HepG2 (cell line): ENCODE data around the gene EPB41. TPM values are rescaled to one million over a fixed set of nuclear protein-coding genes. Genes with fewer than 3 reads are reported as not detected.
A peak's percentile ranks its signal among the peaks of the same experiment; 100 is the strongest.

Experiments
- ATAC-seq: fragments of 200-7000 bp; cut with Tn5 transposase; 3 replicates; pipeline ENCODE4 v1.9.1; 2020; ENCODE audit warnings: mild to moderate bottlenecking, moderate library complexity
- BruUV-seq: library from RNA; stranded (reverse); fragments of 400-500 nt; replicated peaks from 2 replicates; lab custom pipeline; 2021; lab: Mats Ljungman, UMichigan
- CTCF ChIA-PET: fragments of 300-600 bp; formaldehyde crosslinking; extraction: SDS; loops from one replicate; lab custom pipeline; 2021; ENCODE audit warnings: low total read pairs, inconsistent platforms, low intra/inter-chr PET ratio; lab: Yijun Ruan, JAX
- POLR2A ChIA-PET: fragments of 350-600 bp; sonication (Branson Sonifier 250); formaldehyde crosslinking; loops from one replicate; lab custom pipeline; 2020; ENCODE audit warnings: antibody characterized with exemption, inconsistent platforms; lab: Yijun Ruan, JAX
- DNase-seq: peaks from one replicate; pipeline ENCODE4 v3.0.0-alpha.2; 2015; ENCODE audit warnings: low spot score
- FAIRE-seq: peaks from 3 replicates; lab custom pipeline; 2011; peaks lifted over from hg19 to GRCh38; lab: Jason Lieb, UNC
- H2AFZ ChIP-seq: one replicate; pipeline ENCODE4 v1.6.1; 2011; ENCODE audit warnings: low read length, inconsistent platforms
- H3K27ac ChIP-seq: fragments of 300-600 bp; 3 replicates; pipeline ENCODE4 v1.8.0; 2011; ENCODE audit warnings: mixed run types, mild to moderate bottlenecking, mixed read lengths, low read length, inconsistent platforms; ENCODE audit not compliant: insufficient read depth; ENCODE audit errors: extremely low read length
- H3K27me3 ChIP-seq, 2 experiments: fragments of 200-600 bp in 1 of 2; 2 replicates in 1 of 2; 3 replicates in 1 of 2; pipeline versions ENCODE4 v1.6.0 to v1.8.0; 2011; ENCODE audit warnings: low read length in 2 of 2, mild to moderate bottlenecking in 2 of 2, moderate library complexity in 2 of 2, inconsistent platforms in 1 of 2; ENCODE audit not compliant: insufficient read depth in 2 of 2, control insufficient read depth in 1 of 2
- H3K36me3 ChIP-seq, 2 experiments: fragments of 200-600 bp in 1 of 2; replicated peaks in 1 of 2; 2 replicates in 1 of 2; 3 replicates in 1 of 2; pipeline versions ENCODE4 v1.5.1 to v1.8.0; 2011; ENCODE audit warnings: low read length in 2 of 2, inconsistent platforms in 1 of 2; ENCODE audit not compliant: insufficient read depth in 2 of 2, control insufficient read depth in 1 of 2
- H3K4me1 ChIP-seq: 2 replicates; pipeline ENCODE4 v1.5.1; 2012; ENCODE audit warnings: low read length, inconsistent platforms; ENCODE audit not compliant: insufficient read depth
- H3K4me2 ChIP-seq: 2 replicates; pipeline ENCODE4 v1.6.0; 2011; ENCODE audit warnings: low read depth, low read length, inconsistent platforms
- H3K4me3 ChIP-seq, 3 experiments: fragments of 200-600 bp in 1 of 3; sonication (generic), shearing (Covaris generic) in 1 of 3; replicated peaks in 1 of 3; 2 replicates each; pipeline ENCODE4 v1.5.1; 2011 to 2016; ENCODE audit warnings: low read length in 3 of 3, inconsistent platforms in 2 of 3, low read depth in 2 of 3, mild to moderate bottlenecking in 2 of 3, control low read depth in 1 of 3, mixed read lengths in 1 of 3; ENCODE audit not compliant: insufficient read depth in 1 of 3
- H3K79me2 ChIP-seq: one replicate; pipeline ENCODE4 v1.6.1; 2011; ENCODE audit warnings: low read length, inconsistent platforms; ENCODE audit not compliant: insufficient read depth
- H3K9ac ChIP-seq: 2 replicates; pipeline ENCODE4 v1.6.0; 2011; ENCODE audit warnings: mild to moderate bottlenecking, low read depth, low read length, inconsistent platforms; ENCODE audit not compliant: insufficient read depth
- H3K9me3 ChIP-seq: 2 replicates; pipeline ENCODE4 v1.5.1; 2012; ENCODE audit warnings: mild to moderate bottlenecking, low read length
- H4K20me1 ChIP-seq: 2 replicates; pipeline ENCODE4 v1.6.0; 2011; ENCODE audit warnings: inconsistent platforms, mild to moderate bottlenecking, low read length, moderate library complexity; ENCODE audit not compliant: insufficient read depth
- ATF1 ChIP-seq: IDR thresholded peaks from 2 replicates; pipeline ENCODE4 v1.6.1; 2016; ENCODE audit warnings: mild to moderate bottlenecking, control low read depth
- ELF4 ChIP-seq: sonication (generic); formaldehyde crosslinking; IDR thresholded peaks from 2 replicates; pipeline ENCODE4 v1.5.0; 2020; ENCODE audit warnings: missing genetic modification reagents, mild to moderate bottlenecking, moderate library complexity, borderline replicate concordance
- KAT8 ChIP-seq: IDR thresholded peaks from 2 replicates; pipeline ENCODE4 v1.6.1; 2016; ENCODE audit warnings: missing genetic modification reagents, missing compliant biosample characterization
- TFAP4 ChIP-seq: sonication (generic); IDR thresholded peaks from 2 replicates; pipeline ENCODE4 v1.6.1; 2016; ENCODE audit warnings: low read depth, borderline replicate concordance
- THAP7 ChIP-seq: sonication (generic); formaldehyde crosslinking; IDR thresholded peaks from 2 replicates; pipeline ENCODE4 v1.8.1; 2023; ENCODE audit warnings: mild to moderate bottlenecking, missing genetic modification reagents
- USF2 ChIP-seq, 2 experiments: sonication (generic) in 1 of 2; formaldehyde crosslinking in 1 of 2; IDR thresholded peaks; 2 replicates each; pipeline versions ENCODE4 v1.5.1 to v1.6.1; 2011 to 2020; ENCODE audit warnings: borderline replicate concordance in 1 of 2, low read depth in 1 of 2, low read length in 1 of 2, mild to moderate bottlenecking in 1 of 2, missing genetic modification reagents in 1 of 2, moderate library complexity in 1 of 2
- ZBTB38 ChIP-seq: sonication (generic); formaldehyde crosslinking; IDR thresholded peaks from 2 replicates; pipeline ENCODE4 v1.5.1; 2020; ENCODE audit warnings: mild to moderate bottlenecking, missing genetic modification reagents
- ZBTB7A ChIP-seq: sonication (generic); formaldehyde crosslinking; IDR thresholded peaks from 2 replicates; pipeline ENCODE4 v1.8.0; 2022; ENCODE audit warnings: mild to moderate bottlenecking, missing genetic modification reagents
- ZNF33B ChIP-seq: sonication (generic); formaldehyde crosslinking; IDR thresholded peaks from 2 replicates; pipeline ENCODE4 v1.5.1; 2020; ENCODE audit warnings: mild to moderate bottlenecking, missing genetic modification reagents
- ZNF441 ChIP-seq: sonication (generic); formaldehyde crosslinking; IDR thresholded peaks from 2 replicates; pipeline ENCODE4 v1.7.0; 2021; ENCODE audit warnings: missing genetic modification reagents, borderline replicate concordance
- ZNF737 ChIP-seq: sonication (generic); formaldehyde crosslinking; IDR thresholded peaks from 2 replicates; pipeline ENCODE4 v1.5.0; 2020; ENCODE audit warnings: missing genetic modification reagents, mild to moderate bottlenecking, borderline replicate concordance
- WGBS: methylation state at CpG from one replicate; pipeline ENCODE4 v1.1.6; 2017; ENCODE audit warnings: low lambda C conversion rate; 5-methylcytosine and 5-hydroxymethylcytosine counted together
- in situ Hi-C: cut with HindIII; loops from 2 replicates; pipeline ENCODE4 v1.10.0; 2017; ENCODE audit warnings: low pct_unique_long_range_greater_than_20kb; ENCODE audit not compliant: extremely low pct_ligation_motif_present
- intact Hi-C: fragments of 100-400 bp; cut with micrococcal nuclease; formaldehyde crosslinking; loops from one replicate; pipeline ENCODE4 v1.10.0; 2022; ENCODE audit not compliant: unreplicated experiment
- polyA plus RNA-seq, 8 experiments: library from polyadenylated mRNA; depleted of rRNA in 3 of 8; stranded (reverse) in 7 of 8; unstranded in 1 of 8; fragments of >200 nt; fragmentation: Illumina TruSeq in 4 of 8; extraction: Trizol in 4 of 8; gene quantifications; 2 replicates each; pipeline versions ENCODE4 v1.2.1 to v1.2.3, GENCODE V29; 2011 to 2016; ENCODE audit warnings: low read depth in 4 of 8, missing spikeins in 1 of 8, mixed read lengths in 1 of 8; ENCODE audit not compliant: insufficient read depth in 1 of 8
- total RNA-seq, 5 experiments: library from RNA; depleted of rRNA; stranded (reverse); fragments of >200 nt; fragmentation: Illumina TruSeq; extraction: Trizol; gene quantifications; 2 replicates each; pipeline ENCODE4 v1.2.3, GENCODE V29; 2016; ENCODE audit warnings: low read depth in 1 of 5

EPB41 gene
- total and polyA plus RNA-seq, 2 of the 13 experiments (the other 11 are each of a cell fraction or from before 2014, with no cell fraction given): 34.5 to 46.7 TPM

GRCh38 chr1:28910379-28911115 lies 3.8 kb upstream of the EPB41 start:
- Histone ChIP-seq H3K27me3 (no peaks in the 10 kb centered on the region; a peak in 1 of 5 replicates), H3K4me3 (no peak overlapping the region), H4K20me1 (no peaks in the 10 kb centered on the region; the same call in 1 of the 2 replicates), H2AFZ (no peak overlapping the region), H3K4me1 (peaks cover 10% of the 10 kb centered on the region), H3K36me3 (no peaks in the 10 kb centered on the region), H3K4me2 (no peak overlapping the region), H3K27ac (no peak overlapping the region), H3K9me3 (no peaks in the 10 kb centered on the region), H3K79me2 (peaks cover 7% of the 10 kb centered on the region), H3K9ac (no peak overlapping the region)
- DNase-seq (no peak), FAIRE-seq (no peak), ATAC-seq (no peak)
- ChIA-PET CTCF (no interaction called here), POLR2A (no interaction called here)
- TF ChIP-seq ELF4 (CRISPR knock-in tag): no peak
- no peak for TF ChIP-seq ATF1 (CRISPR knock-in tag)
- no peak for TF ChIP-seq TFAP4
- no peak for TF ChIP-seq ZNF33B (CRISPR knock-in tag)
- intact Hi-C loops (no loop called here), in situ Hi-C loops (no loop called here)
- no TSS peak for BruUV-seq
- WGBS: 93% methylated on average over 7 of the region's 7 CpGs

- H2AFZ ChIP-seq: no peak overlapping the region
- H3K27me3 ChIP-seq: no peaks in the 10 kb centered on the region; a peak in 1 of 5 replicates
- ATAC-seq (no peak), DNase-seq (no peak), FAIRE-seq (no peak)
- peak overlapping the region; percentile 15 to 50 (median 31); a peak in 5 of 6 replicates for H3K4me3 ChIP-seq
- WGBS: 81% methylated on average over 9 of the region's 10 CpGs
- ChIA-PET POLR2A (interaction anchor here (0.7 to 2.4 kb wide), 16 partner anchors 9 to 273 kb away, joined by 3 to 19 read pairs (median 4); partner anchors contain the start of genes RNU11, SRSF4 and YTHDF2), CTCF (no interaction called here)
- no peaks in the 10 kb centered on the region for H3K9me3 ChIP-seq
- peak overlapping the region; percentile 46 for H3K27ac ChIP-seq
- BruUV-seq: TSS peak; percentile 79
- no peaks in the 10 kb centered on the region; the same call in 1 of the 2 replicates for H4K20me1 ChIP-seq
- H3K79me2 ChIP-seq: peaks cover 35% of the 10 kb centered on the region
- intact Hi-C loops: no loop called here
- peaks cover 42% of the 10 kb centered on the region for H3K4me1 ChIP-seq
- H3K4me2 ChIP-seq: peak overlapping the region; percentile 78
- in situ Hi-C loops: no loop called here
- TF ChIP-seq ZBTB7A (CRISPR knock-in tag): peak; percentile 28; the same call in 1 of the 2 replicates
- 0 out of 2 replicates have a peak, but pooled peaks have one; percentile 50 for TF ChIP-seq ZNF441
- TF ChIP-seq KAT8 (CRISPR knock-in tag): no peak
- no peak for TF ChIP-seq USF2 (IDR thresholded peaks at IDR 0.05; ENCODE audit: low read depth, low read length)
- TF ChIP-seq USF2 (CRISPR knock-in tag; IDR thresholded peaks at IDR 0.05; ENCODE audit: borderline replicate concordance): peak; percentile 25; the same call in 1 of the 2 replicates
- TF ChIP-seq ZBTB38 (CRISPR knock-in tag): 0 out of 2 replicates have a peak, but pooled peaks have one; percentile 6
- no peak for TF ChIP-seq ZNF737 (CRISPR knock-in tag)
- peak; percentile 78; the same call in 1 of the 2 replicates for TF ChIP-seq THAP7 (CRISPR knock-in tag)
- no peaks in the 10 kb centered on the region for H3K36me3 ChIP-seq
- H3K9ac ChIP-seq: peak overlapping the region; percentile 56
These were observed 562 bp upstream of the EPB41 start for GRCh38 chr1:28913786-28914227.
